IPS DF 19.7 (cell line): ENCODE measurements around the gene CD274.
"Not testable (repeated sequence)": the region's sequence is repeated elsewhere in the genome, so short reads cannot be mapped to it uniquely, and the experiment has no call there.

ENCODE experiments used
- DNase-seq: peaks from one replicate; pipeline ENCODE4 v3.0.0-alpha.2; 2013; ENCODE audit warnings: low read depth, low spot score

The CD274 gene

DNA sequence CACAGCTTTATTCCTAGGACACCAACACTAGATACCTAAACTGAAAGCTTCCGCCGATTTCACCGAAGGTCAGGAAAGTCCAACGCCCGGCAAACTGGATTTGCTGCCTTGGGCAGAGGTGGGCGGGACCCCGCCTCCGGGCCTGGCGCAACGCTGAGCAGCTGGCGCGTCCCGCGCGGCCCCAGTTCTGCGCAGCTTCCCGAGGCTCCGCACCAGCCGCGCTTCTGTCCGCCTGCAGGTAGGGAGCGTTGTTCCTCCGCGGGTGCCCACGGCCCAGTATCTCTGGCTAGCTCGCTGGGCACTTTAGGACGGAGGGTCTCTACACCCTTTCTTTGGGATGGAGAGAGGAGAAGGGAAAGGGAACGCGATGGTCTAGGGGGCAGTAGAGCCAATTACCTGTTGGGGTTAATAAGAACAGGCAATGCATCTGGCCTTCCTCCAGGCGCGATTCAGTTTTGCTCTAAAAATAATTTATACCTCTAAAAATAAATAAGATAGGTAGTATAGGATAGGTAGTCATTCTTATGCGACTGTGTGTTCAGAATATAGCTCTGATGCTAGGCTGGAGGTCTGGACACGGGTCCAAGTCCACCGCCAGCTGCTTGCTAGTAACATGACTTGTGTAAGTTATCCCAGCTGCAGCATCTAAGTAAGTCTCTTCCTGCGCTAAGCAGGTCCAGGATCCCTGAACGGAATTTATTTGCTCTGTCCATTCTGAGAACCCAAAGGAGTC is at the start of gene CD274:
TSS of gene CD274 (plus strand) at position 184 of the 733 bp plus-strand sequence. CDS start 5,572 bp downstream, outside the sequence.
- DNase-seq = peak; percentile 75

DNA sequence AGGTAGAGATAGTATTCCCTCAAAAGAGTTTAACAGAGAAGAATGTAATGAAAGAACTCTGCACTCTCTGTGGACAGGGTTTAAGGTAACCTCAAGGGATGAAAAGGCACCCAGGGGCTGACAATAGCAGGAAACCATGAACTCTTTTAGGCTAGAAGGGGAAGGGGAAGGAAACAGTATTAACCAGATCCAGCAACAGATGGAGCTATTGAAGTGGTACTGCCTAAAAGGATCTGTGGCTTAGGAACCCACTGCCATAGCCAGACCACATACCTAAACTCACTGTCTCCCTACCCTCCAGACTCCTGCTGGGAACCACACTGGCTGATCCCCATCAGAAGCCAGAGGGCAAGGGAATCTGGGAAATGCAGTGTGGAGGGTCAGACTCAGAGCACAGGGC is 48.1 kb upstream of the CD274 start:
- DNase-seq = peak; percentile 17

GRCh38 chr9:5408596-5408995 is 41.7 kb upstream of the CD274 start:
- DNase-seq = no peak

- no peak for DNase-seq
Observed at GRCh38 chr9:5416953-5417352, 33.4 kb upstream of the CD274 start.

DNA sequence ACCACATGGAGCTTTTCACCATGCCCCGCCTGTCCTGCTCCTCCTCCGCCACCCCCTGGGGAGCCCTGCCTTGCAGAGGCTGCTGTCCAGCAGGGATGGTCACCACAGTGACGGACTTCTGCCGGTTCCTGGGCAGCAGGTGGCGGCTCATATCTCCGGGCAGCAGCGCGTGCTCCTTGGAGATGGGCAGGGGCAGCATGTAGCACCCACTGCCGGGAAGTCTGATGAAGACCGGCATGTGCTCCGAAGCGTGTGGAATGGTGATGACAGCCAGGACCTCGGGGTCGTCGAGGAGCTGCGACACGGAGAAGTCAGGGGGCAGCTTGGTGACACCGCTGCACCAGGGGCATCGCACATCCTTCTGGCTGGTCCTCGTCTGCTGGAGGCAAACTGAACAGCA is 31.9 kb upstream of the CD274 start:
- DNase-seq = no peak

GRCh38 chr9:5419987-5420386 is 30.4 kb upstream of the CD274 start:
- DNase-seq = no peak

- DNase-seq = no peak
Observed at GRCh38 chr9:5421163-5421562, 29.2 kb upstream of the CD274 start.

DNA sequence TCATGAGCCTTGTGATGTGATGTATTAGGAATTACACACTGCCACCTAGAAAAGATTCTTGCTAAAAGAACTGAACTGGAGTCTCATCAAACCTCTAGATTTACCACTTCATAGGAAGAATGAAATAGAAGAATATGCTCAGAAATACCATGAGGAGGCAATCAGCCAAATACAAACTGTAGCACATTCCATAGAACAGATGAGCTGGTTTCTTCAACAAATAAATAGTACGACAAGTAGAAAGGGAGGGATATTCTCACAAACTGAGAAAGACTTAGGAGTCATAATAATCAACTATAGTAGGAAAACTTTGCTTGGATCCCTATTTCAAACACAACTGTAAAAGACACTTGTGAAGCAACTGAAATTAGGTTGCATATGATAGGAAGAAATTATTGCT is 28.1 kb upstream of the CD274 start:
- DNase-seq = no peak

DNA sequence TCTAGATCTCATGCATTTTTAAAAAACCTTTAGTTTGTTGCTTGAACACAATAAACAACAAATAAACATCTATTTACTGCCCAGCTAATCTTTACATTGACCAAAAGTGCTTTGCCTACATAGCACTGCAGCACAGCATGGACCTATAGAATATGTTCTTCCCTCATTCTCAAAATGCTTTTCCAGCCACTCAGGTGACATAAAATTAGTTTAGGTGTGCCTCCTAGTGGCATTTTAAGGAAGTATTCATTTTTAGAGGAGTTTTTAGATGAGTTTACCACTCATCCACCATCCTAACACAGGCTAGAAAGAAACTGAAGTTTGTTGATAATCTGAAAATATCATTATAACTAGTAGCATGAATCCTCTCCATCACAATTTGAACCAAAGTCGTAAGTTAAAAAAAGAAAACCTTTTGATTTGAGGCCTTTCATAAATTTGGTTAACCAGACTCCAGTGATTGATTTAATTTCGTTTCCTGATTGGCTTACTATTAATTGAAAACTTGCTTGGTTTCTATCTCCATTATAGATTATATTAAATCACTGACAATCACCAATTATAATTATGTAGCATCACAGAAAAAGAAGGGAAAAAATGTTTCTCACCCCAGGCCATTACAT is 25.2 kb upstream of the CD274 start:
- DNase-seq = no peak

DNA sequence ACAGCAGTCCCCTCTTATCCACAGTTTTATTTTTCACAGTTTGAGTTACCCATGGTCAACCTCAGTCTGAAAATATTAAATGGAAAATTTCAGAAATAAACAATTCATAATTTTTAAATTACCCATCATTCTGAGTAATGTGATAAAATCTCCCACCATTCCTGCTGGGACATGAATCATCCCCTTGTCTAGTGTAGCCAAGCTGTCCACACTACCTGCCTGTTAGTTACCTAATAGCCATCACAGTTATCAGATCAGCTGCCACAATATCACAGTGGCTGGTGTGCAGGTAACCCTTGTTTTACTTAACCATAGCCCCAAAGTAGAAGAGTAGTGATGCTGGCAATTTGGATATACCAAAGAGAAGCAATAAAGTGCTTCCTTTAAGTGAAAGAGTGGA is 23.3 kb upstream of the CD274 start:
- DNase-seq = no peak

DNA sequence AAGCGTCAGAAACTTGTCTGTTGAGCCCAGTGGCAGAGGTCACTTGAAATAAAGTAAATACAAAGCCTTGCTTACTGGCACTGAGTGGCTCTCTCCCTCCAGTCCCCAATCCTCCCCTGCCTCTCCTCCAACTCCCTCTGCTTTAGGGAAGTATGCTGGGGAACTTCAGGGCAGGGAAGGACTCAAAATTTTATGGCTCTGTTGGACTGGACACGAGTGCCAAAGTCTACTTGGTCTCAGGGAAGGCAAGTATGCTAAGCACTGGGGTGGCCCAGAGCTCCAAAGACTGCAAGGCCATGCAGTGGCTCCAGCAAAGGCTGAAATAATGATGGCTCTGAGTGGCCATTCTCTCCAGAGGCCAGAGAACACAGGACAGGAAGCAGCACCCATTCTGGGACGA is 22.2 kb upstream of the CD274 start:
- DNase-seq = no peak

- no peak for DNase-seq
Observed at GRCh38 chr9:5428794-5429528, 21.4 kb upstream of the CD274 start.

- DNase-seq = no peak
Observed at GRCh38 chr9:5429873-5430564, 20.3 kb upstream of the CD274 start.

GRCh38 chr9:5430912-5431311 is 19.4 kb upstream of the CD274 start:
- DNase-seq = no peak

GRCh38 chr9:5432890-5433289 is 17.5 kb upstream of the CD274 start:
- DNase-seq = not testable (repeated sequence)

DNA sequence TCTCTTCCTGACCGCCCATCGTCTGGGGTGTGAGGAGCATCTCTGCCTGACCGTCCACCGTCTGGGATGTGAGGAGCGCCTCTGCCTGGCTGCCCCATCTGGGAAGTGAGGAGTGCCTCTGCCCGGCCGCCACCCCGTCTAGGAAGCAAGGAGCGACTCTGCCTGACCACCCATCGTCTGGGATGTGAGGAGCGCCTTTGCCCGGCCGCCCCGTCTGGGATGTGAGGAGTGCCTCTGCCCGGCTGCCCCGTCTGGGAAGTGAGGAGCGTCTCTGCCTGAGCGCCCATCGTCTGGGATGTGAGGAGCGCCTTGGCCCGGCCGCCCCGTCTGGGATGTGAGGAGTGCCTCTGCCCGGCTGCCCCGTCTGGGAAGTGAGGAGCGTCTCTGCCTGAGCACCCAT is 17.0 kb upstream of the CD274 start:
- not testable (repeated sequence) for DNase-seq

DNA sequence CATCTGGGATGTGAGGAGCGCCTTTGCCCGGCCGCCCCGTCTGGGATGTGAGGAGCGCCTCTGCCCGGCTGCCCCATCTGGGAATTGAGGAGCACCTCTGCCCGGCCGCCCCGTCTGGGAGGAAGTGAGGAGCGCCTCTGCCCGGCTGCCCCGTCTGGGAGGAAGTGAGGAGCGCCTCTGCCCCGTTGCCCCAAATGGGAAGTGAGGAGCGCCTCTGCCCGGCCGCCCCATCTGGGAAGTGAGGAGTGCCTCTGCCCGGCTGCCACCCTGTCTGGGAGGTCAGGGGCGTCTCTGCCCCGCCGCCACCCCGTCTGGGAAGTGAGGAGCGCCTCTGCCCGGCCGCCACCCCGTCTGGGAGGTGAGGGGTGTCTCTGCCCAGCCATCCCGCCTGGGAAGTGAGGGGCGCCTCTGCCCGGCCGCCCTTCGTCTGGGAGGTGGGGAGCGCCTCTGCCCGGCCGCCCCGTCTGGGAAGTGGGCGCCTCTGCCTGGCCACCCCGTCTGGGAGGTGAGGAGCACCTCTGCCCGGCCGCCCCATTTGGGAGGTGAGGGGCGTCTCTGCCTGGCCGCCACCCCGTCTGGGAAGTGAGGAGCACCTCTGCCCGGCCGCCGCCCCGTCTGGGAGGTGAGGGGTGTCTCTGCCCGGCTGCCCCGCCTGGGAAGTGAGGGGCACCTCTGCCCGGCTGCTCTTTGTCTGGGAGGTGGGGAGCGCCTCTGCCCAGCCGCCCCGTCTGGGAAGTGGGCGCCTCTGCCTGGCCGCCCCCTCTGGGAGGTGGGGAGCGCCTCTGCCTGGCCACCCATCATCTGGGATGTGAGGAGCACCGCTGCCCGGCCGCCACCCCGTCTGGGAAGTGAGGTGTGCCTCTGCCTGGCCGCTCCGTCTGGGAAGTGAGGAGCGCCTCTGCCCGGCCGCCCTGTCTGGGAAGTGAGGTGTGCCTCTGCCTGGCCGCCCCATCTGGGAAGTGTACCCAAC is 16.2 kb upstream of the CD274 start:
- DNase-seq = not testable (repeated sequence)

DNA sequence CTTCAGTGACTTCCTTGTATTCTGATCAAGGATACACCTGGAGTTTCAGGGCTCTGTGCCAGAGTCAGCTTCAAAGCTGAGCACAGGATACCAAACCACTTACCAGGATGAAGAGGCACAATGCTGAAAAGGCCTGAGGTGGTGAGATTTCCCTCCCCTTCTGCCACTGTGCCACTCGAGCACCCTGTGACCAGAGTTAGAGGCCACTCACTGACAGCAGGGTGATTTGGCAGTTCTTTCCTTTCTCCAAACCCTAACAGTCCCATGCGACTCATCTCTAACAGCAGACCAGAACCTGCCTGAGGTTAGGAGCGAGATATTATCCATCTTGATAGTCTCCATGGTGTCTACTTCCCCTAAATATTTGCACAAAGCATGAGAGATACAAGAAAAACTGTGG is 14.4 kb upstream of the CD274 start:
- no peak for DNase-seq

DNA sequence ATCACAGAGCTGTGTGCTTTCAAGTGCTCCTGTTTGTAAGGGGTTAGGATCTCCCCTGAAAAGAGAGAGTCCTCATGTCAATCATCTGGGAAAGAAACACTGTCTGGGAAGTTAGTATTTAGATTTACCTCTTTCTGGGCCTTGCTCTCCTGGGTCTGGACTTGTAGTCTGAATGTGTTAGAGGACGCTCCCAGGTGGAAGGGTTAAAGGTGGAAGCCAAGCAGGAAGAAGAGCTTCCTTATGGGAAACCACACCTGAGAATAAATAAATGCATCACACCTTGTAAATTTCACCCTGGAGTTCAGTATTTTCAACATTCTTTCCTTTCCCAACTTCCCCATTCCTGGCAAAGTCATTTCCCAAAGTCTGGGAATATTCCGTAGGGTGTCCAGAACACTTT is 13.9 kb upstream of the CD274 start:
- DNase-seq = no peak

- peak; percentile 89 for DNase-seq
Observed at GRCh38 chr9:5437254-5438216, 12.8 kb upstream of the CD274 start, which contains the start of gene PLGRKT. PLGRKT (minus strand) TSS chr9:5437925; CDS start chr9:5431977, 5,948 bp downstream.
